OCI-LY1 (cell line): Measurements from ENCODE around the gene CRMP1.
A peak's percentile ranks its signal among the peaks of the same experiment; 100 is the strongest.

Experiments
- EZH2 ChIP-seq: fragments of 200-600 bp; sonication (generic), shearing (Covaris generic); IDR thresholded peaks from 2 replicates; pipeline ENCODE4 v1.8.0; 2017; ENCODE audit warnings: borderline replicate concordance, mixed run types, mild to moderate bottlenecking, antibody characterized with exemption, low read length, moderate library complexity, mixed read lengths
- TF ChIP-seq, protein P1 (sequence below): fragments of 200-600 bp; sonication (generic), shearing (Covaris generic); IDR thresholded peaks from 2 replicates; pipeline ENCODE4 v1.5.1; 2017; ENCODE audit warnings: mild to moderate bottlenecking, antibody characterized with exemption, low read length, moderate library complexity, mixed read lengths

GRCh38 chr4:5812506-5813229 is 80.2 kb downstream of the CRMP1 start:
- TF ChIP-seq, protein P1, sequence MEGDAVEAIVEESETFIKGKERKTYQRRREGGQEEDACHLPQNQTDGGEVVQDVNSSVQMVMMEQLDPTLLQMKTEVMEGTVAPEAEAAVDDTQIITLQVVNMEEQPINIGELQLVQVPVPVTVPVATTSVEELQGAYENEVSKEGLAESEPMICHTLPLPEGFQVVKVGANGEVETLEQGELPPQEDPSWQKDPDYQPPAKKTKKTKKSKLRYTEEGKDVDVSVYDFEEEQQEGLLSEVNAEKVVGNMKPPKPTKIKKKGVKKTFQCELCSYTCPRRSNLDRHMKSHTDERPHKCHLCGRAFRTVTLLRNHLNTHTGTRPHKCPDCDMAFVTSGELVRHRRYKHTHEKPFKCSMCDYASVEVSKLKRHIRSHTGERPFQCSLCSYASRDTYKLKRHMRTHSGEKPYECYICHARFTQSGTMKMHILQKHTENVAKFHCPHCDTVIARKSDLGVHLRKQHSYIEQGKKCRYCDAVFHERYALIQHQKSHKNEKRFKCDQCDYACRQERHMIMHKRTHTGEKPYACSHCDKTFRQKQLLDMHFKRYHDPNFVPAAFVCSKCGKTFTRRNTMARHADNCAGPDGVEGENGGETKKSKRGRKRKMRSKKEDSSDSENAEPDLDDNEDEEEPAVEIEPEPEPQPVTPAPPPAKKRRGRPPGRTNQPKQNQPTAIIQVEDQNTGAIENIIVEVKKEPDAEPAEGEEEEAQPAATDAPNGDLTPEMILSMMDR: peak; percentile 56
- no peak for TF ChIP-seq EZH2
